HepG2 (cell line): ENCODE measurements around the gene C20orf144. TPM values are rescaled to one million over a fixed set of nuclear protein-coding genes. Genes with fewer than 3 reads are reported as not detected.
A peak's percentile ranks its signal among the peaks of the same experiment; 100 is the strongest.

Experiments
- E2F5 ChIP-seq: sonication (generic); formaldehyde crosslinking; conservative IDR thresholded peaks from 2 replicates; pipeline ENCODE4 v1.4.0; 2020; ENCODE audit warnings: missing genetic modification reagents
- FOXA3 ChIP-seq: IDR thresholded peaks from 2 replicates; pipeline ENCODE4 v1.6.1; 2016; ENCODE audit warnings: missing genetic modification reagents, missing compliant biosample characterization
- HMG20B ChIP-seq: conservative IDR thresholded peaks from 2 replicates; pipeline ENCODE4 v1.6.1; 2016; ENCODE audit warnings: missing genetic modification reagents, missing compliant biosample characterization
- PAX8 ChIP-seq: sonication (generic); formaldehyde crosslinking; IDR thresholded peaks from 2 replicates; pipeline ENCODE4 v1.8.0; 2022; ENCODE audit warnings: mild to moderate bottlenecking, missing genetic modification reagents, borderline replicate concordance
- POLR2A ChIP-seq, 2 experiments: IDR thresholded peaks; 2 replicates each; pipeline ENCODE4 v1.6.1; 2011; ENCODE audit warnings: low read depth in 2 of 2, low read length in 2 of 2, mild to moderate bottlenecking in 1 of 2, moderate library complexity in 1 of 2; ENCODE audit not compliant: insufficient read depth in 1 of 2
- SMAD1 ChIP-seq: sonication (generic); formaldehyde crosslinking; IDR thresholded peaks from 2 replicates; pipeline ENCODE4 v1.4.0; 2020; ENCODE audit warnings: missing genetic modification reagents, low read depth, mild to moderate bottlenecking, borderline replicate concordance
- SSRP1 ChIP-seq: IDR thresholded peaks from 2 replicates; pipeline ENCODE4 v1.6.1; 2016; ENCODE audit warnings: control low read depth
- THRA ChIP-seq: sonication (generic); formaldehyde crosslinking; IDR thresholded peaks from 2 replicates; pipeline ENCODE4 v1.4.0; 2020; ENCODE audit warnings: missing genetic modification reagents, borderline replicate concordance
- ZBTB40 ChIP-seq, 2 experiments: fragments of 450-650 bp in 1 of 2; sonication (generic) in 1 of 2; formaldehyde crosslinking in 1 of 2; IDR thresholded peaks; 2 replicates each; pipeline versions ENCODE4 v1.6.1 to v1.8.0; 2016 to 2022; ENCODE audit warnings: antibody characterized with exemption in 1 of 2, mild to moderate bottlenecking in 1 of 2, missing genetic modification reagents in 1 of 2
- ZNF580 ChIP-seq: IDR thresholded peaks from 2 replicates; pipeline ENCODE4 v1.6.1; 2016; ENCODE audit warnings: low read depth, borderline replicate concordance
- ZNF687 ChIP-seq: sonication (generic); formaldehyde crosslinking; IDR thresholded peaks from 2 replicates; pipeline ENCODE4 v1.5.1; 2020; ENCODE audit warnings: mild to moderate bottlenecking, missing genetic modification reagents, moderate library complexity
- polyA plus RNA-seq, 8 experiments: library from polyadenylated mRNA; depleted of rRNA in 3 of 8; stranded (reverse) in 7 of 8; unstranded in 1 of 8; fragments of >200 nt; fragmentation: Illumina TruSeq in 4 of 8; extraction: Trizol in 4 of 8; gene quantifications; 2 replicates each; pipeline versions ENCODE4 v1.2.1 to v1.2.3, GENCODE V29; 2011 to 2016; ENCODE audit warnings: low read depth in 4 of 8, missing spikeins in 1 of 8, mixed read lengths in 1 of 8; ENCODE audit not compliant: insufficient read depth in 1 of 8
- total RNA-seq, 5 experiments: library from RNA; depleted of rRNA; stranded (reverse); fragments of >200 nt; fragmentation: Illumina TruSeq; extraction: Trizol; gene quantifications; 2 replicates each; pipeline ENCODE4 v1.2.3, GENCODE V29; 2016; ENCODE audit warnings: low read depth in 1 of 5

Gene C20orf144
- total and polyA plus RNA-seq, 2 of the 13 experiments (the other 11 are each of a cell fraction or from before 2014, with no cell fraction given), result 0.09 to 0.16 TPM

GRCh38 chr20:33650111-33650752 lies 11.9 kb upstream of the C20orf144 start (continued):
- TF ChIP-seq ZNF687 (CRISPR knock-in tag) (0 out of 2 replicates have a peak, but pooled peaks have one; percentile 26), ZBTB40 (IDR thresholded peaks at IDR 0.05) (no peak), ZBTB40 (CRISPR knock-in tag; IDR thresholded peaks at IDR 0.05) (no peak), SMAD1 (CRISPR knock-in tag) (no peak), SSRP1 (0 out of 2 replicates have a peak, but pooled peaks have one; percentile 40), ZNF580 (CRISPR knock-in tag) (no peak), HMG20B (no peak), E2F5 (CRISPR knock-in tag) (no peak), THRA (CRISPR knock-in tag) (no peak), FOXA3 (no peak), POLR2A (IDR thresholded peaks at IDR 0.05; ENCODE audit: insufficient read depth in 1 of 2, low read depth in 2 of 2, low read length in 2 of 2) (peak in 1 of 2 experiments; percentile 50; a peak in 1 of 4 replicates), PAX8 (no peak)
